H1 (cell line): ENCODE data around the gene PRPF40B. TPM values are rescaled to one million over a fixed set of nuclear protein-coding genes. Genes with fewer than 3 reads are reported as not detected.

Experiments
- CBX5 ChIP-seq: fragments of 300-800, 300-1000 bp; sonication (generic); IDR thresholded peaks from 2 replicates; pipeline ENCODE4 v1.7.1; 2016; ENCODE audit warnings: antibody characterized with exemption, low read length, low read depth
- CBX8 ChIP-seq: fragments of 300-800, 300-1000 bp; sonication (generic); IDR thresholded peaks from 2 replicates; pipeline ENCODE4 v1.7.1; 2016; ENCODE audit warnings: low read depth, low read length, borderline replicate concordance
- CHD2 ChIP-seq: IDR thresholded peaks from 2 replicates; pipeline ENCODE4 v1.6.1; 2012; ENCODE audit warnings: low read length, improper control_type of control experiment
- CREB1 ChIP-seq: IDR thresholded peaks from 2 replicates; pipeline ENCODE4 v1.6.1; 2012; ENCODE audit warnings: inconsistent platforms
- EZH2 ChIP-seq: fragments of 200-600 bp; sonication (generic); IDR thresholded peaks from 2 replicates; pipeline ENCODE4 v1.7.1; 2012; ENCODE audit warnings: low read depth, mild to moderate bottlenecking, moderate library complexity, low read length, inconsistent platforms; ENCODE audit not compliant: severe bottlenecking
- HDAC2 ChIP-seq, 2 experiments: fragments of 300-600 bp in 1 of 2; sonication (generic) in 1 of 2; IDR thresholded peaks; 2 replicates each; pipeline ENCODE4 v1.6.1; 2011 to 2012; ENCODE audit warnings: low read depth in 2 of 2, low read length in 2 of 2, mild to moderate bottlenecking in 2 of 2, moderate library complexity in 2 of 2, borderline replicate concordance in 1 of 2, inconsistent platforms in 1 of 2
- HDAC6 ChIP-seq: IDR thresholded peaks from one replicate; pipeline ENCODE4 v1.7.1; 2012; ENCODE audit warnings: low read depth, mild to moderate bottlenecking, inconsistent platforms, low read length, moderate library complexity
- KDM4A ChIP-seq: IDR thresholded peaks from one replicate; pipeline ENCODE4 v1.7.1; 2012; ENCODE audit warnings: low read depth, mild to moderate bottlenecking, moderate library complexity, low read length, inconsistent platforms; ENCODE audit not compliant: severe bottlenecking
- KDM5A ChIP-seq: fragments of 200-600 bp; IDR thresholded peaks from 2 replicates; pipeline ENCODE4 v1.7.1; 2012; ENCODE audit warnings: mild to moderate bottlenecking, low read length, inconsistent platforms, mixed read lengths
- PHF8 ChIP-seq: fragments of 200-600 bp; sonication (generic); conservative IDR thresholded peaks from 2 replicates; pipeline ENCODE4 v1.7.1; 2012; ENCODE audit warnings: low read depth, mild to moderate bottlenecking, inconsistent platforms, low read length, moderate library complexity
- POLR2A ChIP-seq, 2 experiments: IDR thresholded peaks; 1 replicate in 1 of 2; 2 replicates in 1 of 2; pipeline ENCODE4 v1.6.1; 2011; ENCODE audit warnings: low read depth in 2 of 2, low read length in 2 of 2, mild to moderate bottlenecking in 2 of 2; ENCODE audit errors: control extremely low read depth in 1 of 2
- RAD21 ChIP-seq, 2 experiments: IDR thresholded peaks in 1 of 2; conservative IDR thresholded peaks in 1 of 2; 2 replicates each; pipeline ENCODE4 v1.6.1; 2011; ENCODE audit warnings: low read depth in 2 of 2, low read length in 2 of 2, improper control_type of control experiment in 1 of 2, inconsistent platforms in 1 of 2, mild to moderate bottlenecking in 1 of 2, moderate library complexity in 1 of 2
- RXRA ChIP-seq: IDR thresholded peaks from 2 replicates; pipeline ENCODE4 v1.6.1; 2011; ENCODE audit warnings: low read depth, mild to moderate bottlenecking, low read length, moderate library complexity; ENCODE audit not compliant: insufficient read depth
- SAP30 ChIP-seq: fragments of 300-600 bp; sonication (generic); IDR thresholded peaks from 2 replicates; pipeline ENCODE4 v1.7.1; 2012; ENCODE audit warnings: low read length, moderate library complexity, mild to moderate bottlenecking, inconsistent platforms; ENCODE audit not compliant: insufficient read depth, insufficient replicate concordance
- SIN3A ChIP-seq, 2 experiments: IDR thresholded peaks in 1 of 2; conservative IDR thresholded peaks in 1 of 2; 2 replicates each; pipeline ENCODE4 v1.6.1; 2011 to 2012; ENCODE audit warnings: low read length in 2 of 2, improper control_type of control experiment in 1 of 2, low read depth in 1 of 2, mild to moderate bottlenecking in 1 of 2
- SP4 ChIP-seq: IDR thresholded peaks from 2 replicates; pipeline ENCODE4 v1.6.1; 2012; ENCODE audit warnings: low read length, inconsistent platforms
- TAF1 ChIP-seq: IDR thresholded peaks from 2 replicates; pipeline ENCODE4 v1.6.1; 2011; ENCODE audit warnings: mild to moderate bottlenecking, low read depth, low read length
- TEAD4 ChIP-seq: IDR thresholded peaks from 2 replicates; pipeline ENCODE4 v1.6.1; 2012; ENCODE audit warnings: low read depth, low read length, inconsistent platforms, mixed read lengths
- YY1 ChIP-seq: IDR thresholded peaks from 2 replicates; pipeline ENCODE4 v1.6.1; 2011; ENCODE audit warnings: low read depth, mild to moderate bottlenecking, low read length
- polyA plus RNA-seq, 7 experiments: library from polyadenylated mRNA; depleted of rRNA in 3 of 7; stranded (reverse) in 5 of 7; unstranded in 2 of 7; fragments of >200 nt in 5 of 7; fragments of 200-250 nt in 2 of 7; gene quantifications; 1 replicate in 5 of 7; 2 replicates in 1 of 7; 4 replicates in 1 of 7; pipeline versions ENCODE4 v1.2.1 to v1.2.3, GENCODE V29; 2011 to 2013; ENCODE audit warnings: missing spikeins in 2 of 7, mixed read lengths in 2 of 7
- total RNA-seq: library from RNA; stranded (reverse); fragmentation: NEBNext Ultra II Directional; extraction: Animal tissue kit (Norgen Biotek cat#: 25700); gene quantifications from 2 replicates; pipeline ENCODE4 v1.2.1, GENCODE V29; 2021
- TF ChIP-seq, protein P1 (sequence below), 3 experiments: IDR thresholded peaks; 1 replicate in 2 of 3; 2 replicates in 1 of 3; pipeline versions ENCODE4 v1.5.1 to v1.6.1; 2011; ENCODE audit warnings: low read length in 3 of 3, mild to moderate bottlenecking in 3 of 3, inconsistent platforms in 2 of 3, low read depth in 1 of 3, moderate library complexity in 1 of 3; ENCODE audit not compliant: insufficient read depth in 1 of 3; ENCODE audit errors: control extremely low read depth in 1 of 3

PRPF40B gene
- total and polyA plus RNA-seq, 2 of the 8 experiments (the other 6 are each of a cell fraction or from before 2014, with no cell fraction given), result 14.4 to 24.4 TPM

DNA sequence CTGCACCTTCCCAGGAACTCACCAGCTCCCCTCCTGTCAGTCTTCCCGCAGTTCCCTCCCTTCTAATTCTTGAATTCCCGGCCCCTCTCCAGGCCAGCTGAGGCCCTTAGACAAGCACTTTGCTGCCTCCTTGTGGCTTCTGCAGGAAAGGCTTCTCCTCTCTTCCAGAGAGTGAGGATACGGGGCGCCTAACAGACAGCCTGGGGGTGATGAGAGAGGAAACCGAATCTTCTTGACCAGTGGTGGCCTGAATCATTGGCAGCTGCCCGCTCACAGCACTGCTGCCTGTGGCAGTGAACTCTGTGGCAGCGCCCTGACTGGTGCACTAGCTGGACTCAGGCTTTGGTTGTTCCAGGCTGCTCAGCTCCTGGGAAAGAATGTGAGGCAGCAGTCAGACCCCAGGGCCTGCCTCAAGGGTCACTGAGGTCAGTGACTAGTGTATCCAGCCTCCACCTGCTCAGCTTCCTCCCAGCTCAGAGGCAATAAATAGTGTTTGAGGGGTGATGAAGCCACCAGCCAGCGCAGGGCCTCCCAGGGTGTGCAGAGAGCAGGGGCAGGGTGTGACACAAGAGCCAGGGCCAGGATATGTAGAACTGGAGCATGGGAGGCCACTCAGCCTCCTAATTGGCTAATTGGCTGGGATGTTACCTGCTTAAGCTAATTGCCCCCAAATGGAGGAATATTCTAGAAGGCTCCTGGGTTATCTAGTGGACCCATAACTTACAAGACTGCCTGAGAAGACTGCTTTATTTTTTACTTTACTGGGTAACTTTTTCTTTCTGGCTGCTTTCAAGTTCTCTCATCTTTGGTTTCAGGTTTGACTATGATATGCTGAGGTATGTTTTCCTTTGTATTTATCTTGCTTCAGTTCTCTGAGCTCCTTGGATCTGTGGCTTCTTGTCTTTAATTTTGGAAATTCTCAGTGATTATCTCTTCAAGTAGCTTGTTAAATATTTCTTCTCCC lies 42.5 kb upstream of the PRPF40B start (continued):
- 0 out of 4 replicates have a peak, but pooled peaks of 1 of the 2 experiments have one; percentile 26 for TF ChIP-seq HDAC2 (IDR thresholded peaks at IDR 0.05; ENCODE audit: borderline replicate concordance in 1 of 2, low read depth in 2 of 2, low read length in 2 of 2)
- peak; percentile 88 for TF ChIP-seq RAD21 (IDR thresholded peaks at IDR 0.05 in 1 of 2, conservative IDR thresholded peaks at IDR 0.05 in 1 of 2; ENCODE audit: low read depth in 2 of 2, low read length in 2 of 2)
- TF ChIP-seq SP4, result no peak
- TF ChIP-seq CREB1, result no peak
- TF ChIP-seq KDM5A, result no peak
- no peak for TF ChIP-seq CHD2
- no peak for TF ChIP-seq YY1
- no peak for TF ChIP-seq HDAC6
- no peak for TF ChIP-seq RXRA
- peak in 1 of 2 experiments; percentile 96; a peak in 2 of 4 replicates for TF ChIP-seq SIN3A (conservative IDR thresholded peaks at IDR 0.05 in 1 of 2, IDR thresholded peaks at IDR 0.05 in 1 of 2; ENCODE audit: low read depth in 1 of 2, low read length in 2 of 2)
- TF ChIP-seq POLR2A (IDR thresholded peaks at IDR 0.05; ENCODE audit: control extremely low read depth in 1 of 2, low read depth in 2 of 2, low read length in 2 of 2), result no peak
- TF ChIP-seq KDM4A, result no peak
- TF ChIP-seq, protein P1, sequence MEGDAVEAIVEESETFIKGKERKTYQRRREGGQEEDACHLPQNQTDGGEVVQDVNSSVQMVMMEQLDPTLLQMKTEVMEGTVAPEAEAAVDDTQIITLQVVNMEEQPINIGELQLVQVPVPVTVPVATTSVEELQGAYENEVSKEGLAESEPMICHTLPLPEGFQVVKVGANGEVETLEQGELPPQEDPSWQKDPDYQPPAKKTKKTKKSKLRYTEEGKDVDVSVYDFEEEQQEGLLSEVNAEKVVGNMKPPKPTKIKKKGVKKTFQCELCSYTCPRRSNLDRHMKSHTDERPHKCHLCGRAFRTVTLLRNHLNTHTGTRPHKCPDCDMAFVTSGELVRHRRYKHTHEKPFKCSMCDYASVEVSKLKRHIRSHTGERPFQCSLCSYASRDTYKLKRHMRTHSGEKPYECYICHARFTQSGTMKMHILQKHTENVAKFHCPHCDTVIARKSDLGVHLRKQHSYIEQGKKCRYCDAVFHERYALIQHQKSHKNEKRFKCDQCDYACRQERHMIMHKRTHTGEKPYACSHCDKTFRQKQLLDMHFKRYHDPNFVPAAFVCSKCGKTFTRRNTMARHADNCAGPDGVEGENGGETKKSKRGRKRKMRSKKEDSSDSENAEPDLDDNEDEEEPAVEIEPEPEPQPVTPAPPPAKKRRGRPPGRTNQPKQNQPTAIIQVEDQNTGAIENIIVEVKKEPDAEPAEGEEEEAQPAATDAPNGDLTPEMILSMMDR (IDR thresholded peaks at IDR 0.05; ENCODE audit: control extremely low read depth in 1 of 3, insufficient read depth in 1 of 3, low read depth in 1 of 3, low read length in 3 of 3), result peak; percentile 74 to 97 (median 94)
- no peak for TF ChIP-seq TAF1
- TF ChIP-seq CBX8, result no peak
- TF ChIP-seq EZH2, result no peak
- TF ChIP-seq TEAD4, result peak; percentile 66; the same call in 1 of the 2 replicates
- TF ChIP-seq PHF8, result no peak
- no peak for TF ChIP-seq CBX5
- no peak for TF ChIP-seq SAP30
